GM23338 (cell line): ENCODE measurements around the gene UMODL1. TPM values are rescaled to one million over a fixed set of nuclear protein-coding genes. Genes with fewer than 3 reads are reported as not detected.

Experiments used
- ATAC-seq: fragments of 200-7000 bp; cut with Tn5 transposase; 3 replicates; pipeline ENCODE4 v1.9.1; 2020
- DNase-seq: peaks from one replicate; pipeline ENCODE4 v3.0.0-alpha.2; 2015; ENCODE audit warnings: low spot score
- H2AFZ ChIP-seq: fragments of 200-600 bp; sonication (generic); 2 replicates; pipeline ENCODE4 v1.8.0; 2016; ENCODE audit warnings: antibody characterized with exemption, mild to moderate bottlenecking, moderate library complexity
- H3F3A ChIP-seq: fragments of 200-600 bp; sonication (generic); replicated peaks from 2 replicates; pipeline ENCODE4 v1.8.0; 2017; ENCODE audit warnings: antibody characterized with exemption, mixed run types, low read depth
- H3K27ac ChIP-seq: fragments of 200-600 bp; sonication (generic); 2 replicates; pipeline ENCODE4 v1.6.1; 2016; ENCODE audit warnings: low read depth
- H3K27me3 ChIP-seq: fragments of 200-600 bp; sonication (generic); 2 replicates; pipeline ENCODE4 v1.8.0; 2016; ENCODE audit warnings: mild to moderate bottlenecking, mixed run types, moderate library complexity; ENCODE audit not compliant: insufficient read depth
- H3K36me3 ChIP-seq: fragments of 200-600 bp; sonication (generic); 2 replicates; pipeline ENCODE4 v1.8.0; 2016; ENCODE audit warnings: mild to moderate bottlenecking; ENCODE audit not compliant: insufficient read depth
- H3K4me1 ChIP-seq: fragments of 200-600 bp; sonication (generic); 2 replicates; pipeline ENCODE4 v1.8.0; 2016; ENCODE audit warnings: mild to moderate bottlenecking, moderate library complexity; ENCODE audit not compliant: insufficient read depth
- H3K4me2 ChIP-seq: fragments of 200-600 bp; sonication (generic); 2 replicates; pipeline ENCODE4 v1.7.1; 2017; ENCODE audit warnings: mixed run types
- H3K4me3 ChIP-seq: fragments of 200-600 bp; sonication (generic); 2 replicates; pipeline ENCODE4 v1.6.1; 2016; ENCODE audit warnings: mixed run types
- H3K79me2 ChIP-seq: fragments of 200-600 bp; sonication (generic); replicated peaks from 2 replicates; pipeline ENCODE4 v1.8.0; 2017; ENCODE audit warnings: mild to moderate bottlenecking; ENCODE audit not compliant: insufficient read depth
- H3K9me2 ChIP-seq: fragments of 200-600 bp; sonication (generic); 2 replicates; pipeline ENCODE4 v1.8.0; 2017; ENCODE audit not compliant: insufficient read depth
- H4K20me1 ChIP-seq: fragments of 200-600 bp; sonication (generic); replicated peaks from 2 replicates; pipeline ENCODE4 v1.8.0; 2017; ENCODE audit warnings: mild to moderate bottlenecking; ENCODE audit not compliant: insufficient read depth
- H3K27ac Mint-ChIP-seq: 2 replicates; pipeline ENCODE4 v1.8.0; 2020; ENCODE audit warnings: inconsistent platforms, mild to moderate bottlenecking, moderate library complexity, mixed read lengths
- H3K27me3 Mint-ChIP-seq: 3 replicates; pipeline ENCODE4 v1.8.0; 2022; ENCODE audit warnings: low read depth, mild to moderate bottlenecking, moderate library complexity, mixed read lengths, inconsistent platforms; ENCODE audit not compliant: insufficient read depth, poor library complexity
- H3K36me3 Mint-ChIP-seq: 3 replicates; pipeline ENCODE4 v1.8.0; 2021; ENCODE audit warnings: low read depth, mild to moderate bottlenecking, inconsistent platforms, moderate library complexity, mixed read lengths
- H3K4me1 Mint-ChIP-seq: 3 replicates; pipeline ENCODE4 v1.8.0; 2020; ENCODE audit warnings: mild to moderate bottlenecking, inconsistent platforms, mixed read lengths
- H3K4me3 Mint-ChIP-seq: 3 replicates; pipeline ENCODE4 v1.8.0; 2021; ENCODE audit warnings: moderate library complexity, mild to moderate bottlenecking, inconsistent platforms, mixed read lengths
- H3K9me3 Mint-ChIP-seq: 3 replicates; pipeline ENCODE4 v1.8.0; 2020; ENCODE audit warnings: moderate library complexity, mild to moderate bottlenecking, inconsistent platforms, mixed read lengths
- CREB1 ChIP-seq: fragments of 250-450 bp; sonication (Bioruptor Pico); IDR thresholded peaks from 2 replicates; pipeline ENCODE4 v1.5.0; 2020; ENCODE audit warnings: low read depth, mild to moderate bottlenecking, moderate library complexity
- EZH2 ChIP-seq: fragments of 200-600 bp; sonication (generic); IDR thresholded peaks from one replicate; pipeline ENCODE4 v1.8.0; 2017; ENCODE audit warnings: antibody characterized with exemption, mild to moderate bottlenecking, low read depth; ENCODE audit not compliant: unreplicated experiment
- EZH2phosphoT487 ChIP-seq: fragments of 200-600 bp; sonication (generic); IDR thresholded peaks from one replicate; pipeline ENCODE4 v1.8.1; 2018; ENCODE audit warnings: antibody characterized with exemption; ENCODE audit not compliant: unreplicated experiment
- JUNB ChIP-seq: IDR thresholded peaks from one replicate; pipeline ENCODE4 v1.6.1; 2016; ENCODE audit warnings: antibody characterized with exemption; ENCODE audit not compliant: unreplicated experiment
- NANOG ChIP-seq: IDR thresholded peaks from 2 replicates; pipeline ENCODE4 v1.6.1; 2016; ENCODE audit warnings: antibody characterized with exemption, borderline replicate concordance
- POLR2AphosphoS5 ChIP-seq: IDR thresholded peaks from 2 replicates; pipeline ENCODE4 v1.6.1; 2016; ENCODE audit warnings: antibody characterized with exemption, low read depth
- STAT1 ChIP-seq: IDR thresholded peaks from one replicate; pipeline ENCODE4 v1.6.1; 2016; ENCODE audit warnings: antibody characterized with exemption; ENCODE audit not compliant: unreplicated experiment
- ZNF114 ChIP-seq: fragments of 250-450 bp; sonication (Bioruptor Pico); IDR thresholded peaks from 2 replicates; pipeline ENCODE4 v1.5.0; 2020; ENCODE audit warnings: mild to moderate bottlenecking, moderate library complexity
- ZNF331 ChIP-seq: fragments of 250-450 bp; sonication (Bioruptor Pico); IDR thresholded peaks from 2 replicates; pipeline ENCODE4 v1.5.0; 2020; ENCODE audit warnings: low read depth, mild to moderate bottlenecking, moderate library complexity
- polyA plus RNA-seq: library from polyadenylated mRNA; unstranded; fragments of >200 nt; fragmentation: Nextera tagmentation; extraction: Ambion mirVana; gene quantifications from 2 replicates; pipeline ENCODE4 v1.2.1, GENCODE V29; 2016
- total RNA-seq: library from RNA; depleted of rRNA; stranded (reverse); fragments of >200 nt; shearing (Covaris generic); gene quantifications from 2 replicates; pipeline ENCODE4 v1.2.3, GENCODE V29; 2014
- TF ChIP-seq, protein P1 (sequence below): IDR thresholded peaks from one replicate; pipeline ENCODE4 v1.6.1; 2018; ENCODE audit warnings: antibody characterized with exemption; ENCODE audit not compliant: unreplicated experiment
- TF ChIP-seq, protein P2 (sequence below): IDR thresholded peaks from 2 replicates; pipeline ENCODE4 v1.6.1; 2016; ENCODE audit warnings: antibody characterized with exemption
- TF ChIP-seq, protein P3 (sequence below), 2 experiments: fragments of 200-600 bp in 1 of 2; sonication (generic) in 1 of 2; conservative IDR thresholded peaks; 2 replicates each; pipeline versions ENCODE4 v1.5.1 to v1.6.1; 2016 to 2017; ENCODE audit warnings: antibody characterized with exemption in 2 of 2, low read depth in 2 of 2, mild to moderate bottlenecking in 2 of 2, moderate library complexity in 1 of 2
- TF ChIP-seq, protein P4 (sequence below): fragments of 250-450 bp; sonication (Bioruptor Pico); IDR thresholded peaks from 2 replicates; pipeline ENCODE4 v1.5.0; 2020; ENCODE audit warnings: mild to moderate bottlenecking, moderate library complexity

UMODL1 gene
- total and polyA plus RNA-seq, 2 experiments from 2014 or later = not detected

DNA sequence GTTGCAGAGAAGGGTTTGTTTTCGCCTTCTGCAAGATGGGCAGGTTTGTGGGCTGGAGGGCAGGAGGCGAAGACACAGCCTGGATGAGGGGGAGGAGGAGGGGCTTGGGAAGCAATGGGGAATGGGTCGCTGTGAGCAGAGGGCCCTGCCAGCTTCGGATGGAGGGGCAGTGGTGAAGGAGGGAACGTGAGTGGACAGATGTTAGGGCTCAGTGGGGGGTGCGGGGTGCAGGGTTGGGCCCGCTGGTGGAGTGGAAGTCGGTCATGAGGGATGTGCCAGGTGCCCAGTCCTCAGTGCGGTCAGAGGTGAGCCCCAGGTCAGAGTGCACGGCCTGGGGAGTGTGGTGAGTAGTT, 92.4 kb downstream of the UMODL1 start:
- TF ChIP-seq NANOG (no peak), ZNF114 (no peak), STAT1 (no peak), ZNF331 (no peak), CREB1 (CRISPR knock-in tag) (no peak), JUNB (no peak), EZH2 (no peak), EZH2phosphoT487 (no peak), POLR2AphosphoS5 (no peak)
- TF ChIP-seq, protein P1, sequence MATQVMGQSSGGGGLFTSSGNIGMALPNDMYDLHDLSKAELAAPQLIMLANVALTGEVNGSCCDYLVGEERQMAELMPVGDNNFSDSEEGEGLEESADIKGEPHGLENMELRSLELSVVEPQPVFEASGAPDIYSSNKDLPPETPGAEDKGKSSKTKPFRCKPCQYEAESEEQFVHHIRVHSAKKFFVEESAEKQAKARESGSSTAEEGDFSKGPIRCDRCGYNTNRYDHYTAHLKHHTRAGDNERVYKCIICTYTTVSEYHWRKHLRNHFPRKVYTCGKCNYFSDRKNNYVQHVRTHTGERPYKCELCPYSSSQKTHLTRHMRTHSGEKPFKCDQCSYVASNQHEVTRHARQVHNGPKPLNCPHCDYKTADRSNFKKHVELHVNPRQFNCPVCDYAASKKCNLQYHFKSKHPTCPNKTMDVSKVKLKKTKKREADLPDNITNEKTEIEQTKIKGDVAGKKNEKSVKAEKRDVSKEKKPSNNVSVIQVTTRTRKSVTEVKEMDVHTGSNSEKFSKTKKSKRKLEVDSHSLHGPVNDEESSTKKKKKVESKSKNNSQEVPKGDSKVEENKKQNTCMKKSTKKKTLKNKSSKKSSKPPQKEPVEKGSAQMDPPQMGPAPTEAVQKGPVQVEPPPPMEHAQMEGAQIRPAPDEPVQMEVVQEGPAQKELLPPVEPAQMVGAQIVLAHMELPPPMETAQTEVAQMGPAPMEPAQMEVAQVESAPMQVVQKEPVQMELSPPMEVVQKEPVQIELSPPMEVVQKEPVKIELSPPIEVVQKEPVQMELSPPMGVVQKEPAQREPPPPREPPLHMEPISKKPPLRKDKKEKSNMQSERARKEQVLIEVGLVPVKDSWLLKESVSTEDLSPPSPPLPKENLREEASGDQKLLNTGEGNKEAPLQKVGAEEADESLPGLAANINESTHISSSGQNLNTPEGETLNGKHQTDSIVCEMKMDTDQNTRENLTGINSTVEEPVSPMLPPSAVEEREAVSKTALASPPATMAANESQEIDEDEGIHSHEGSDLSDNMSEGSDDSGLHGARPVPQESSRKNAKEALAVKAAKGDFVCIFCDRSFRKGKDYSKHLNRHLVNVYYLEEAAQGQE = no peak
- TF ChIP-seq, protein P2, sequence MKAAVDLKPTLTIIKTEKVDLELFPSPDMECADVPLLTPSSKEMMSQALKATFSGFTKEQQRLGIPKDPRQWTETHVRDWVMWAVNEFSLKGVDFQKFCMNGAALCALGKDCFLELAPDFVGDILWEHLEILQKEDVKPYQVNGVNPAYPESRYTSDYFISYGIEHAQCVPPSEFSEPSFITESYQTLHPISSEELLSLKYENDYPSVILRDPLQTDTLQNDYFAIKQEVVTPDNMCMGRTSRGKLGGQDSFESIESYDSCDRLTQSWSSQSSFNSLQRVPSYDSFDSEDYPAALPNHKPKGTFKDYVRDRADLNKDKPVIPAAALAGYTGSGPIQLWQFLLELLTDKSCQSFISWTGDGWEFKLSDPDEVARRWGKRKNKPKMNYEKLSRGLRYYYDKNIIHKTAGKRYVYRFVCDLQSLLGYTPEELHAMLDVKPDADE = no peak
- TF ChIP-seq, protein P3, sequence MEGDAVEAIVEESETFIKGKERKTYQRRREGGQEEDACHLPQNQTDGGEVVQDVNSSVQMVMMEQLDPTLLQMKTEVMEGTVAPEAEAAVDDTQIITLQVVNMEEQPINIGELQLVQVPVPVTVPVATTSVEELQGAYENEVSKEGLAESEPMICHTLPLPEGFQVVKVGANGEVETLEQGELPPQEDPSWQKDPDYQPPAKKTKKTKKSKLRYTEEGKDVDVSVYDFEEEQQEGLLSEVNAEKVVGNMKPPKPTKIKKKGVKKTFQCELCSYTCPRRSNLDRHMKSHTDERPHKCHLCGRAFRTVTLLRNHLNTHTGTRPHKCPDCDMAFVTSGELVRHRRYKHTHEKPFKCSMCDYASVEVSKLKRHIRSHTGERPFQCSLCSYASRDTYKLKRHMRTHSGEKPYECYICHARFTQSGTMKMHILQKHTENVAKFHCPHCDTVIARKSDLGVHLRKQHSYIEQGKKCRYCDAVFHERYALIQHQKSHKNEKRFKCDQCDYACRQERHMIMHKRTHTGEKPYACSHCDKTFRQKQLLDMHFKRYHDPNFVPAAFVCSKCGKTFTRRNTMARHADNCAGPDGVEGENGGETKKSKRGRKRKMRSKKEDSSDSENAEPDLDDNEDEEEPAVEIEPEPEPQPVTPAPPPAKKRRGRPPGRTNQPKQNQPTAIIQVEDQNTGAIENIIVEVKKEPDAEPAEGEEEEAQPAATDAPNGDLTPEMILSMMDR (conservative IDR thresholded peaks at IDR 0.05; ENCODE audit: low read depth in 2 of 2) = no peak
- TF ChIP-seq, protein P4, sequence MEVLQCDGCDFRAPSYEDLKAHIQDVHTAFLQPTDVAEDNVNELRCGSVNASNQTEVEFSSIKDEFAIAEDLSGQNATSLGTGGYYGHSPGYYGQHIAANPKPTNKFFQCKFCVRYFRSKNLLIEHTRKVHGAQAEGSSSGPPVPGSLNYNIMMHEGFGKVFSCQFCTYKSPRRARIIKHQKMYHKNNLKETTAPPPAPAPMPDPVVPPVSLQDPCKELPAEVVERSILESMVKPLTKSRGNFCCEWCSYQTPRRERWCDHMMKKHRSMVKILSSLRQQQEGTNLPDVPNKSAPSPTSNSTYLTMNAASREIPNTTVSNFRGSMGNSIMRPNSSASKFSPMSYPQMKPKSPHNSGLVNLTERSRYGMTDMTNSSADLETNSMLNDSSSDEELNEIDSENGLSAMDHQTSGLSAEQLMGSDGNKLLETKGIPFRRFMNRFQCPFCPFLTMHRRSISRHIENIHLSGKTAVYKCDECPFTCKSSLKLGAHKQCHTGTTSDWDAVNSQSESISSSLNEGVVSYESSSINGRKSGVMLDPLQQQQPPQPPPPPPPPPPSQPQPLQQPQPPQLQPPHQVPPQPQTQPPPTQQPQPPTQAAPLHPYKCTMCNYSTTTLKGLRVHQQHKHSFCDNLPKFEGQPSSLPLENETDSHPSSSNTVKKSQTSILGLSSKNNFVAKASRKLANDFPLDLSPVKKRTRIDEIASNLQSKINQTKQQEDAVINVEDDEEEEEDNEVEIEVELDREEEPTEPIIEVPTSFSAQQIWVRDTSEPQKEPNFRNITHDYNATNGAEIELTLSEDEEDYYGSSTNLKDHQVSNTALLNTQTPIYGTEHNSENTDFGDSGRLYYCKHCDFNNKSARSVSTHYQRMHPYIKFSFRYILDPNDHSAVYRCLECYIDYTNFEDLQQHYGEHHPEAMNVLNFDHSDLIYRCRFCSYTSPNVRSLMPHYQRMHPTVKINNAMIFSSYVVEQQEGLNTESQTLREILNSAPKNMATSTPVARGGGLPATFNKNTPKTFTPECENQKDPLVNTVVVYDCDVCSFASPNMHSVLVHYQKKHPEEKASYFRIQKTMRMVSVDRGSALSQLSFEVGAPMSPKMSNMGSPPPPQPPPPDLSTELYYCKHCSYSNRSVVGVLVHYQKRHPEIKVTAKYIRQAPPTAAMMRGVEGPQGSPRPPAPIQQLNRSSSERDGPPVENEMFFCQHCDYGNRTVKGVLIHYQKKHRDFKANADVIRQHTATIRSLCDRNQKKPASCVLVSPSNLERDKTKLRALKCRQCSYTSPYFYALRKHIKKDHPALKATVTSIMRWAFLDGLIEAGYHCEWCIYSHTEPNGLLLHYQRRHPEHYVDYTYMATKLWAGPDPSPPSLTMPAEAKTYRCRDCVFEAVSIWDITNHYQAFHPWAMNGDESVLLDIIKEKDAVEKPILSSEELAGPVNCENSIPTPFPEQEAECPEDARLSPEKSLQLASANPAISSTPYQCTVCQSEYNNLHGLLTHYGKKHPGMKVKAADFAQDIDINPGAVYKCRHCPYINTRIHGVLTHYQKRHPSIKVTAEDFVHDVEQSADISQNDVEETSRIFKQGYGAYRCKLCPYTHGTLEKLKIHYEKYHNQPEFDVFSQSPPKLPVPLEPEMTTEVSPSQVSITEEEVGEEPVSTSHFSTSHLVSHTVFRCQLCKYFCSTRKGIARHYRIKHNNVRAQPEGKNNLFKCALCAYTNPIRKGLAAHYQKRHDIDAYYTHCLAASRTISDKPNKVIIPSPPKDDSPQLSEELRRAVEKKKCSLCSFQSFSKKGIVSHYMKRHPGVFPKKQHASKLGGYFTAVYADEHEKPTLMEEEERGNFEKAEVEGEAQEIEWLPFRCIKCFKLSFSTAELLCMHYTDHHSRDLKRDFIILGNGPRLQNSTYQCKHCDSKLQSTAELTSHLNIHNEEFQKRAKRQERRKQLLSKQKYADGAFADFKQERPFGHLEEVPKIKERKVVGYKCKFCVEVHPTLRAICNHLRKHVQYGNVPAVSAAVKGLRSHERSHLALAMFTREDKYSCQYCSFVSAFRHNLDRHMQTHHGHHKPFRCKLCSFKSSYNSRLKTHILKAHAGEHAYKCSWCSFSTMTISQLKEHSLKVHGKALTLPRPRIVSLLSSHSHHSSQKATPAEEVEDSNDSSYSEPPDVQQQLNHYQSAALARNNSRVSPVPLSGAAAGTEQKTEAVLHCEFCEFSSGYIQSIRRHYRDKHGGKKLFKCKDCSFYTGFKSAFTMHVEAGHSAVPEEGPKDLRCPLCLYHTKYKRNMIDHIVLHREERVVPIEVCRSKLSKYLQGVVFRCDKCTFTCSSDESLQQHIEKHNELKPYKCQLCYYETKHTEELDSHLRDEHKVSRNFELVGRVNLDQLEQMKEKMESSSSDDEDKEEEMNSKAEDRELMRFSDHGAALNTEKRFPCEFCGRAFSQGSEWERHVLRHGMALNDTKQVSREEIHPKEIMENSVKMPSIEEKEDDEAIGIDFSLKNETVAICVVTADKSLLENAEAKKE (CRISPR knock-in tag) = no peak
- Histone ChIP-seq H4K20me1 (no peaks in the 10 kb centered on the region), H3K27me3 (no peaks in the 10 kb centered on the region), H3K9me2 (no peaks in the 10 kb centered on the region), H3K4me2 (no peak overlapping the region), H3K27ac (no peak overlapping the region), H3K4me1 (peaks cover 5% of the 10 kb centered on the region), H3K79me2 (no peaks in the 10 kb centered on the region), H3K4me3 (no peak overlapping the region), H2AFZ (no peak overlapping the region), H3F3A (no peaks in the 10 kb centered on the region), H3K36me3 (no peaks in the 10 kb centered on the region)
- Mint-ChIP-seq H3K36me3 (no peaks in the 10 kb centered on the region), H3K9me3 (no peaks in the 10 kb centered on the region), H3K4me1 (peaks cover 8% of the 10 kb centered on the region), H3K4me3 (no peak overlapping the region), H3K27ac (no peak overlapping the region), H3K27me3 (peaks cover 15% of the 10 kb centered on the region)
- no peak for DNase-seq
- no peak for ATAC-seq
